Neuron (in vitro differentiated cells): ENCODE measurements around the gene VAT1L.

Experiments
- H2AFZ ChIP-seq: one replicate; pipeline ENCODE4 v1.6.1; 2013; ENCODE audit warnings: low read depth, mild to moderate bottlenecking, inconsistent platforms, low read length, moderate library complexity
- H3K27me3 ChIP-seq: one replicate; pipeline ENCODE4 v1.6.1; 2013; ENCODE audit warnings: low read length; ENCODE audit not compliant: insufficient read depth
- H3K36me3 ChIP-seq: one replicate; pipeline ENCODE4 v1.6.1; 2013; ENCODE audit warnings: low read length; ENCODE audit not compliant: insufficient read depth
- H3K4me1 ChIP-seq: one replicate; pipeline ENCODE4 v1.6.1; 2013; ENCODE audit warnings: low read length; ENCODE audit not compliant: insufficient read depth
- H3K4me3 ChIP-seq: 2 replicates; pipeline ENCODE4 v1.5.1; 2013; ENCODE audit warnings: mild to moderate bottlenecking, low read length, moderate library complexity
- H3K9me3 ChIP-seq: one replicate; pipeline ENCODE4 v1.6.1; 2013; ENCODE audit warnings: low read length

The VAT1L gene

DNA sequence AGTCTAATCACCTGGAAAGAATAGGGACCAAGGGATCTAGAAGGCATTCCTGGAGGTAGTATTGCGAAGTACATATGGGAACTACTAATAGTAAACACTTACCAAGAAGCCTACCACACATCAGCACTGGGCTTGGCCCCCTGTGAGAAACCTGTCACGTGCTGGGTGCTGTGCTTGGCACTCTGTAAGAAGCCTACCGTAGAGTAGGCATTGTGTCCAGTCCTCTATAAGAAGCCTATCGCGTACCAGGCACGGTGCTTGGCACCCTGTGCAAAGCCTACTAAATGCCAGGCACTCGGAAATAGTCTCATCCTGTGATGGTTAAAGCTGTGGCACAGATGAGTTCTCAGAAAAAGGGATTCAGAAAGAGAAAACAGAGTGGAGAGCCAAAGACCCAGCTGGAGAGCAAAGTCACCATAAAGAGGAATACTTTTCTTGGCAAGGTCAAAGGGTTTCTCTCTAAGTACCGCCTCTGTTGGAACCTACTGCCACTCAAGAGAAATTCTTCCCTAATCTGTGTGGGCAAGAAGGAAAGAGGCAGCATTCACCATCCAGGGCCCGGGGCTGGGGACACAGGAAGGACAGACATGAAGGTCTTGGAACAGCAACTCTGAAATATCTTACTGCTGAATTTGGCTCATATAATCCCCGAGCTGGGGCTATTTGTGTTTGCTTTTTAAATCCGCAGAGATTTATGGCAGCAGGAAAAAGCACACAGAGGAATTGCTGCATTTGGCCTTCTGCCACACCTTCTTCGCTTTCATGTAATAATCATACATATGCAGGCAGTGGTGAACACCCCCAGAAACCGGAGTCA is 81.8 kb downstream of the VAT1L start:
- no peaks in the 10 kb centered on the region for H3K9me3 ChIP-seq
- H3K27me3 ChIP-seq = no peaks in the 10 kb centered on the region
- no peaks in the 10 kb centered on the region for H3K36me3 ChIP-seq
- peaks cover 8% of the 10 kb centered on the region for H3K4me1 ChIP-seq
- H2AFZ ChIP-seq = no peak overlapping the region
- no peak overlapping the region for H3K4me3 ChIP-seq

DNA sequence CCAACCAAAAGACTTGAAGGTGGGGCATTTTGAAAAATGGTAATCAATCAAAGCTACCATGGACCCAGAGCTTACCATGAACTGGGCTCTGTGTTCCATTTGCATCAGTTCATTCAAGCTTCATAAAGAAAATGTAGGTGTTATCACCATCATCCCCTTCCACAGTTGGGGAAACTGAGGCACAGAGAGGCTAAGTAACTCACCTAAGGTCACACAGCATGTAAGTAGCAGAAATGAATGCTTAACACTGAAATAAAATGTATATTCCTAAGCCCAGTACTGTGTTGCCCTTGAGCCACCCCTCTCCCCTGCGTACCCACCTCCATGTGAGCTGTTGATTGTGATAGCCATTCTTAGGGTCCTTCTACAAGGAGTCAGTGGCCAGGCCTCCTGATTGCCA is 83.6 kb downstream of the VAT1L start:
- Histone ChIP-seq H3K27me3 (no peaks in the 10 kb centered on the region), H3K9me3 (no peaks in the 10 kb centered on the region), H2AFZ (no peak overlapping the region)

DNA sequence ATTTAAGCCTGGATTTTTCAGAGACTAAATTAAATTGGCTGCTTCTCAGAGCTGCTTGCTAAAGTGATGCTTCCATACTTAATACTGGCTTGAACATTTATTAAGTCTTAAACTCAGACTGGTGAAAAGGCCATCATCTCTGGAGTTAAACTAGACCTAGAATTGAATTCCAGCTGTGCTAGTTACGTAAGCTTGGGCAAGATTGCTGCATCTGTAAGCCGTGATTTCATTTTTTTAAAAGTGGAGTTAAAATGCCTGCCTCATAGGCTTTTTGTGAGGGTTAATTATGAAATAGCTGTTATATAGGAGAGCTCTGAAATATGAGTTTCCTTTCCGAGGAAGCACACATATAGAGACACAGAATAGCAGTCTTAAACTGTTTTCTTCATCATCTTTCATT is 84.7 kb downstream of the VAT1L start:
- Histone ChIP-seq H3K36me3 (no peaks in the 10 kb centered on the region), H3K4me3 (no peak overlapping the region), H3K4me1 (peaks cover 8% of the 10 kb centered on the region)

More for the DNA sequence above, 83.6 kb downstream of the VAT1L start:
- Histone ChIP-seq H3K4me3 (no peak overlapping the region), H3K36me3 (no peaks in the 10 kb centered on the region), H3K4me1 (peaks cover 8% of the 10 kb centered on the region)

DNA sequence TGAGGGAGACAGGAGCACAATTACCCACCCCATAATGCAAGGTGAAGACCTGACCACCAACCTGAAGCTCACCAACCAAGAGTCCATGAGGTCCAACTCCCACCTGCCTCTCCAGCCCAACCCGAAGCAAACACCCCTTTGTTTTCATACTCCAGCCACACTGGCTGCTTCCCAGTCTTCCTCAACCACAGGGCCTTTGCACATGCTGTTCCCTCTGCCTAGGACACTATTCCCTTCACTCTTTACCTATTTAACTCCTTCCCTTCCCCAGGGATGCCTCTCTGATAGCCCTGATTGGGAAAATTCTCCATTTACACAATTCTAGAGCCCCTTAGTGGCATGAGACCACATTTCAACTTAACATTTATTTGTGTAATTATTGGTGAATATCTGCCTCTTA is 86.0 kb downstream of the VAT1L start:
- H2AFZ ChIP-seq = no peak overlapping the region
- no peaks in the 10 kb centered on the region for H3K36me3 ChIP-seq
- no peaks in the 10 kb centered on the region for H3K9me3 ChIP-seq
- no peak overlapping the region for H3K4me3 ChIP-seq
- no peaks in the 10 kb centered on the region for H3K27me3 ChIP-seq
- peaks cover 8% of the 10 kb centered on the region for H3K4me1 ChIP-seq

More for the DNA sequence above, 84.7 kb downstream of the VAT1L start:
- Histone ChIP-seq H2AFZ (no peak overlapping the region), H3K9me3 (no peaks in the 10 kb centered on the region), H3K27me3 (no peaks in the 10 kb centered on the region)

DNA sequence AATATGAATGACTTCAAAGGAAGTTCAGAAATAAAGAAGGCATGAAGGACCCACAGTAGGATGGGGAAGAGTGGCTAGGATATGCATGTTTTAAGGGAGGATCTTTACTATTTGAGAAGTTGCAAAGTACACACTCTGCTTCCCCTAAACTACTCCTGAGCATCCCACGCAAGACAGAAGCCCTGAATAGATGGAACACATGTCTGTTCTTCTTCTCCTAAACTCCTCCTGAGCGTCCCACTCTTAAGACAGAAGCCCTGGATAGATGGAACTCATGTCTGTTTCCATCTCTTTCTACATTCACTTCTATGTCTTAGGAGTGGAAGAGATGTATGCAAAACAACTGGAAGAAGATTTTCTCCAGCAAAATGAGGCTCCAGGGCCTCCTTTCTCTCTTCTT is 88.4 kb downstream of the VAT1L start:
- Histone ChIP-seq H3K4me1 (peaks cover 4% of the 10 kb centered on the region), H3K9me3 (no peaks in the 10 kb centered on the region), H3K36me3 (peaks cover 4% of the 10 kb centered on the region), H3K4me3 (no peak overlapping the region), H3K27me3 (no peaks in the 10 kb centered on the region), H2AFZ (no peak overlapping the region)

DNA sequence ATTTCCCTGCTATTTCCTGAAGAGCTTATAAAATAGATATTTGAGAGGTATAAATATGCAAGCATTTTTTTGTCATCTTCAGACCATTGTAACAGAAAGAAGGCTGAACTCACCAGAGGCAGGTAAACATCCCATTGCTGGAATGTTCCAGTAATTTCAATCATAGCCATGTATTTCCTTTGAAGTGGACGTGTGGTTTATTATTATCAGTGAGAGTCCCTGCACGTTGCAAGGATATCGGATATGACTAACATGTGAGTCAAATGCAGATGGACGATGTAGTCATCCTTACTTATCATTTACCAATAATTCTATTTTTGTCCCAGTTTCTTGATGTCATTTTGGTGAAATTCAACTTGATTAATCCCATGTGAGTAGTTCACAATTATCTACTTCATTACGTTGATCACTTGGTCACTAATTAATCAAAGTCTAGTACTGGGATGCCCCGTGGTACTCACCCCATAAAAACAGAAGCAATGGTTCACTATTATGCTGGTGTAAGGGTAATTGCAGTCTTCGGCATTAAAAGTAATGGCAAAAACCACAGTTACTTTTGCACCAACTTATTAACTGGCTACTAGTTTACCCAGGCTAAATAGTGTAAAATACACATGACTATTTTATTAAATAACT is 89.5 kb downstream of the VAT1L start:
- Histone ChIP-seq H3K4me1 (peaks cover 6% of the 10 kb centered on the region), H3K36me3 (peaks cover 4% of the 10 kb centered on the region), H3K27me3 (no peaks in the 10 kb centered on the region), H3K4me3 (no peak overlapping the region), H2AFZ (no peak overlapping the region), H3K9me3 (no peaks in the 10 kb centered on the region)

DNA sequence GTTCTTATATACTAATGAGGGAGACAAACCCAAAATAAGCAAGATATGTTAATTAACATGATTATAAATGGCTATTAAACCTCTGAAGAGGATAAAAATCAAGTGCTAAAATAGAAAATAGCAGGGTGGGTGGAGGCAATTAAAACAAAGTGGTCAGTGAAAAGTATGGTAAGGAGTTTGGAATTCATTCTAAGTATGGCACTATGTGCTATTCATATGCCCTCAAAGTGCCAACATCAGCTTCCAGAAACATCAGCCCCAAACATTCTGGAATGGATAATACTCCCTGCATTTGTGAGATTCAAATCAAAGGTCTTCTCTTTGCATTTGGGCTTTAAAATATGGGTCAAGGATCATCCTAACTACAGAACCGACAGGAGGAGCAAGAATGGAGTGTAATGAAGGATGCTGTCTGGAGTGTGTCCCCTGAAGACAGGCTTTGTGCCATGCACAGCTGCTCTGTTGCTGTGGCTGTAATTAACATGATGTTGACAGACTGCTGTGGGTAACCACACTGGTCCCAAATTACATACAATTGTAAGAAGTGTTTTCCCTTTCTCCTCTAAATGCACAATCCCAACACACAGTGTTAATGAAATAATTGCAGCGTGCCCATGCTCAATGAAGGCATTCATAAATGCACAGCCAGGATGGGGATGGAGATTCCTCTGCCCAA is 93.1 kb downstream of the VAT1L start:
- H3K4me3 ChIP-seq = no peak overlapping the region

DNA sequence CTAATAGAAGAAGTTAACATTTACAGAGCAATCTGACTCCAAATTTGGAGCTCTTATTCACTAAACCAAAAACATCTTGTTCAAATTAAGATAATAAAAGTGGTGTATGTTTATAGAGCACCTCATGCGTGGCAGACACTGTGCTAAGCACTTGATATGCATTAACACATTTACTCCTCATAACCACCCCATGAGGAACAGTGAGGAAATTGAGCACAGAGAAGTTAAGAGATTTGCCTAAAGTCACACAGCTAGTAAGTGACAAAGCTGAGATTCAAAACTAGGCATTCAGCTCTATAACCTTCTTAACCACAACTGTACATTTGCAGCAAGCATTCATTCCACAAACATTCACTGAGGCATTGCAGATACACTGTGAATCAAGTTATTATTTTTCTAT is 94.0 kb downstream of the VAT1L start:
- Histone ChIP-seq H3K4me3 (no peak overlapping the region), H2AFZ (no peak overlapping the region), H3K4me1 (peaks cover 6% of the 10 kb centered on the region), H3K27me3 (no peaks in the 10 kb centered on the region), H3K36me3 (peaks cover 4% of the 10 kb centered on the region), H3K9me3 (no peaks in the 10 kb centered on the region)

More for the DNA sequence above, 93.1 kb downstream of the VAT1L start:
- Histone ChIP-seq H3K9me3 (no peaks in the 10 kb centered on the region), H3K36me3 (peaks cover 4% of the 10 kb centered on the region), H2AFZ (no peak overlapping the region), H3K27me3 (no peaks in the 10 kb centered on the region), H3K4me1 (peaks cover 6% of the 10 kb centered on the region)

DNA sequence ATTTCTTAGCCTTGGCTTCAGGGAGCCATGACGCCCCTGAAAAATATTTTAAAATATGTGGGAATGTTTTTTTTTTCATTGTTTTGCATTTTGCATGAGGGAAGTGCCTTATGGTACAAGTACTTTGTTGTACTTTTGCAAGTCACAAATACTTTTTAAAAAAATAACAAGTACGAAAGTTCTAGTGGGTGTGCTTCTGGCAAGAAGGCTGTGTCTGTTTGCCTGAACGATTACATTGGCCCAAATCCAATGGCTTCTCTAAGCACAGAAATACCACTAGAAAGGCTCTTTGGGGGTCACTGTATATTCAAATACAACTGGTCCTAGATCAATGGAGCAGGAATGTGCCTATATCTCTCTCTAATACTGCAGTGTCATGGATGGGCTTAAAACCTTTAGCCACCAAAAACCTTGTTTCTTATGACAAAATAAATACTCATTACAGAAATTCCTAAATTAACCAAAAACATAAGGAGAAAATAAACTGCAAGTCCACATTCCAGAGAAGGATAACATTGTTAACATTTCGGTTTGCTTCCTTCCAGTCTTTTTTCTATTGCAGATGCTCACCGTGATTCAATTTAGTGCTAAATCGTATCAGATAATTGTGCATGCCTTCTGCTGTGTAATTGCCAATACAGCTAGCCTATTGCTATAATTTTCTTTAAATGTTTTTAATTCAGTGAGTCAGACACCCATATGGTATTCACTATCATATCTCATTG is 97.4 kb downstream of the VAT1L start:
- H3K4me3 ChIP-seq = no peak overlapping the region
- peaks cover 6% of the 10 kb centered on the region for H3K4me1 ChIP-seq
- H3K27me3 ChIP-seq = no peaks in the 10 kb centered on the region
- no peak overlapping the region for H2AFZ ChIP-seq
- H3K36me3 ChIP-seq = no peaks in the 10 kb centered on the region
- H3K9me3 ChIP-seq = no peaks in the 10 kb centered on the region

DNA sequence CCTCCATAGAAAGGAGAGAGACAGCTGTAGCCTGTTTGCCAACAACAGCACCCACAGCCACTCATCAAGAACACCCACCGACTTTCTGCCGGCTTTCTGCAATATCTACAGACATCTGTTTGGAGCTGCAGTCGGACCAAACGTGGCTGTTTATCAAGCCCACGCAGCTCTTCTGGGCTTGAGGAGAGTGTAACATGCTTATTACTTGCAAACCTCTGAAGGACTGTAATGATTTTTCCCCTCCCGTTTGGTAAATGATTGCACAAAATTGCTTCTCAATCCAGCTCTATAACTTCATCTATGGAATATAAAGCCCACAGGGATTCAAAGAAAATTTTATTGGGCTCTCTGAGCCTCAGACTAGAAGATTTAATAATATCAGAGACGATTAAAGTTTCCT is 100.5 kb downstream of the VAT1L start:
- Histone ChIP-seq H3K27me3 (no peaks in the 10 kb centered on the region), H3K9me3 (no peaks in the 10 kb centered on the region), H3K4me1 (no peaks in the 10 kb centered on the region), H3K4me3 (no peak overlapping the region), H2AFZ (no peak overlapping the region), H3K36me3 (no peaks in the 10 kb centered on the region)

DNA sequence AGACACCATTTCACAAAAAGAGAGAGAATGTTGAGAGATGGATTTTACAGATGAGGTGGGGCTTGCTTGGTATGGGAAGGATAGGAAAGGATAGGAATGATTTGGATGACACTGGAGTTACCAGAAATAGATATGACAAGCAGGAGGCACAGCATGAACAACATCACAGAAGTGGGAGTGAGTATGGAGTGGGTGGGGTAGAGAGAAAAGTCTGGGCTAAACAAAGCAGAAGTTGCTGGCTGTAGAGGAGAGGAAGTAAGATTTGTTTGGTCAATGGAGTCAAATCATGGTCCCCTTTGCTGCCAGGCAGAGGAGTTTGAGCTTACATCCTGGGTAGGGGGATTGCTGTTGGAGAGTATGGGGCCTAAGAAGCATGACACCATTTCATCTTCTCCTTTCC is 101.7 kb downstream of the VAT1L start:
- no peaks in the 10 kb centered on the region for H3K4me1 ChIP-seq
- no peaks in the 10 kb centered on the region for H3K36me3 ChIP-seq
- H3K27me3 ChIP-seq = no peaks in the 10 kb centered on the region
- no peaks in the 10 kb centered on the region for H3K9me3 ChIP-seq
- no peak overlapping the region for H3K4me3 ChIP-seq
- H2AFZ ChIP-seq = no peak overlapping the region

DNA sequence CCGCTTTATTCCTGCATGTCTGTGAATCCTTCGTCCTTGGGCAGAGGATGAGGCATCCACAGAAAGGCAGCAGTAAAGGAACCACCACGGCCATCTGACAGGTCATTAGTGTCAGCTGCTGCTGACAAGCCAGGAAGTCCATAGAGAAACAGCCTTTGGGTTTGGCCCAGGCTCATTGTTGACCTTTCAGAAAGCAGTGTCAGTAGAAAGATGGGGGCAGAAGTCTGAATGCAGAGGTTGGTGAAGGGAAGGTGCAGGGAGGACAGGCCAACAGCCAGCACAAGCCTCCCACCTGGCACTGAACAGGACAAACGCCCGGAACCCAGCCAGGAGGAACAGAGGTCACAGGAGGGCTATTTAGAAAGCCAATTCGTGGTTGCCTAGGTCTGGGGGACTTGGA is 105.8 kb downstream of the VAT1L start:
- H3K36me3 ChIP-seq = no peaks in the 10 kb centered on the region
- H3K4me3 ChIP-seq = no peak overlapping the region
- H3K27me3 ChIP-seq = no peaks in the 10 kb centered on the region
- no peak overlapping the region for H2AFZ ChIP-seq
- H3K9me3 ChIP-seq = no peaks in the 10 kb centered on the region
- H3K4me1 ChIP-seq = peaks cover 25% of the 10 kb centered on the region

DNA sequence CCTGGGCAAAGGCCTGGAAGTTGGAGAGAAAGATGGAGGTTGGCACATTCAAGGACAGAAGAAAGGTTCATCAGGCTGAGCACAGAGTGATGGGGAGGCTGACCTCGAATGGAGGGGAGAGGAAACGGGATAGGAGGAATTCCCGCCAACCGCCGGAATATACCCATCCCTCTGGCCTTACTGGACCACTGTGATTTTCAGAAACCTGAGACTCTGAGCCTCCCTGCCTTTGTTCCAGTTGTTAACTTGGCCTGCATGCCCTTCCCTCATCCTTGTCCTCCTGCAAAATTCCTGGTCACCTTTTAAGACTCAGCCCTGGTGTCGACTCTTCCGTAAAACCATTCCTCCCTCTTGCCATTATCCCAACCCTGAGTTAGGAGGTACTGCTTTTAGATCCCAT is 107.6 kb downstream of the VAT1L start:
- Histone ChIP-seq H3K4me1 (peaks cover 25% of the 10 kb centered on the region), H2AFZ (no peak overlapping the region), H3K36me3 (no peaks in the 10 kb centered on the region), H3K4me3 (no peak overlapping the region), H3K9me3 (no peaks in the 10 kb centered on the region), H3K27me3 (no peaks in the 10 kb centered on the region)
